KG1 (cell line): ENCODE results near the gene CHRNA9.
"Not testable (repeated sequence)": the region's sequence is repeated elsewhere in the genome, so short reads cannot be mapped to it uniquely, and the experiment has no call there.

Source experiments
- DNase-seq: peaks from one replicate; lab custom pipeline; 2025; lab: John Stamatoyannopoulos, UW

Gene CHRNA9

DNA sequence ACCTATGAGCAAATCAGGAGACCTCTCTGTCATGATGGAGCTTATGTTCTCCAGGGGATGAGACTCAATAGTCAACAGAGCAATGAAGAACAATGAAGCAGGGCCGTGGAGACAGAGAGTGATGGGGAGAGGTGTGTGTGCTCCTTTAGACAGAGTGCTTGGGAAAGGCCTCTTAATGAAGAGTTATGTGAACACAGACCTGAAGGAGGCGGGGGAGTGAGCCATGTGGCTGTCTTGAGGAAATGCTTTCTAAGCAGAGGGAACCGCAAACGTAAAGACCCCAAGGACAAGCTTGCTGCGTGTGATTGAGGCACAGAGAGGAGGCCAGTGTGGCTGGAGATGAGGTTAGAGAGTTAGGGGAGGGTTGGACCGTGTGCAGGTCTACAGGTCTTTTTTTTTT, 53.1 kb downstream of the CHRNA9 start:
- DNase-seq, result no peak

DNA sequence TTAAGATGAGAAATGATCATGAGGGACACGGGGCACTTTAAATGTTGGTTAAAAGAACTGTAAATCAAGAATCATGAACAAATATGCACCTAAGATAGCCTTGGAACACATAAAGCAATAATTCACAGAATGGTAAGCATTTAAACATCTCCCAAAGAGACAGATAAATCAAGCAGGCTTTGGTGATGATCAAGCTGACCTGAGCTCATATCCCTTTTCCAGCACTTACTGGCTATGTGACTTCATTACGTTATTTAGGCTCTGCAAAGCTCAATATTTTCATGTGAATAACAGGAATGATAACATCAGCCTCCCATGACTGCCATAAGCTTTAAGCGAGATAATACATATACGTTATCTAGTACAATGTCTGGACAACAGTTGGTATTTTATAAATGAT, 54.9 kb downstream of the CHRNA9 start:
- no peak for DNase-seq

DNA sequence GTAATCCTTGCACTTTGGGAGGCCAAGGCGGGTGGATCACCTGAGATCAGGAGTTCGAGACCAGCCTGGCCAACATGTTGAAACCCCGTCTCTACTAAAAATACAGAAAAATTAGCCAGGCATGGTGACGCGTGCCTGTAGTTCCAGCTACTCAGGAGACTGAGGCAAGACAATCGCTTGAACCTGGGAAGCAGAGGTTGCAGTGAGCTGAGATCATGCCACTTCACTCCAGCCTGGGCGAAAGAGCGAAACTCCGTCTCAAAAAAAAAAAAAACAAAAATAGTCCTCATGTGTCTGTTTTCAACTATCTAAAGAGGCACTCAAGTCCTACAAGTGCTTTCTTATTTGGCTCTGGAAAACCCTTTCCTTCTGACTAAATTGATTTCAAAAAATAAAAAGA, 57.1 kb downstream of the CHRNA9 start:
- DNase-seq, result not testable (repeated sequence)

DNA sequence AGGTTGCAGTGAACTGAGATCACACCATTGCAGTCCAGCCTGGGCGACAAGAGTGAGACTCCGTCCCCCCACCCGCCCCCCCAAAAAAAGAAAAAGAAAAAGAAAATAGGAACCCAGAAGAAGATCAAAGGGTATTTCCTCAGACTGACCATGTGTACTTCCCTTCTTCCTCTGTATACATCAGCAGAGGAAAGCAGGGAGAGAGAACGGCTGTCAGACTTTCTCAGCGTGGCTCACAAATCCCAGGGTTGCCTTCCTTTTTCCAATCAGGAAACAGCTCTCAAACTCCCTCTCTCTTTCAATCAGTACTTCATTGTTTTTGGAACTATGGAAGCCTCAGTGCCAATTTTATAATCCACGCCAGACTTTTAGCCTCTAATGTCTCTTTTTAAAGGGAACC, 59.1 kb downstream of the CHRNA9 start:
- no peak for DNase-seq

DNA sequence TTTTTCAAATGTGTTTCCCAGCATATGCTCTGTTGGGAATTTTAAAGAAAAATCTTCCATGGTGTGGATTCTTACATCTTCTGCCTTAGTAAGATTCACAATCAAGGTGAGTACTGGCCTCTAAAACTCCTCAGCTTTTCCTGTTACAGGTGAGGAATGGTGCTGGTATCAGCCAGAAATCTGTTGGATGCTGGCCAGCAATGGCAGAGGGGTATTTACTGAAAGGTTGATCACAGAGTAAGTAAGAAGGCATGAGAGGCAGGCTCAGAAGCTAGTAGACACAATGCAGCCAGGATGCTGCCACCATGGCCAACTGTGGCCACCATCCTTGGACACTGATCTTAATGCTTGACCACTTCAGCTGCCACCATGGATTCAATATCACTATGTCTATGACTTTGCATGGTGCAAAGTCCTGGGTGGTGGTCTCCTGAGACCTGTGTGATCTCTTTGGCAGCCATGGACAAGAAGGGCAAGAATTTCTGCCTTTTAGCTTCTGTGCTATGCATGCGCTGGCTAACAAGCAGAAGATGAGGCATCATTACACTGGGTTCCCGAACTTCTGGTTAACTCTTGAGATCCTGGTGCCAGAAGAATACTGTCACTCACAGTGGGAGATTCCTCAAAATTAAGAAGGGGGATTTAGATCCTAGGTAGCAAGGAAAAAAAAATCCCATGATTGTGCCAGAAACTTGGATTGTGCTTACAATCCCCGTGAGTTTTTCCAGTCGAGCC, 60.2 kb downstream of the CHRNA9 start:
- DNase-seq, result no peak

DNA sequence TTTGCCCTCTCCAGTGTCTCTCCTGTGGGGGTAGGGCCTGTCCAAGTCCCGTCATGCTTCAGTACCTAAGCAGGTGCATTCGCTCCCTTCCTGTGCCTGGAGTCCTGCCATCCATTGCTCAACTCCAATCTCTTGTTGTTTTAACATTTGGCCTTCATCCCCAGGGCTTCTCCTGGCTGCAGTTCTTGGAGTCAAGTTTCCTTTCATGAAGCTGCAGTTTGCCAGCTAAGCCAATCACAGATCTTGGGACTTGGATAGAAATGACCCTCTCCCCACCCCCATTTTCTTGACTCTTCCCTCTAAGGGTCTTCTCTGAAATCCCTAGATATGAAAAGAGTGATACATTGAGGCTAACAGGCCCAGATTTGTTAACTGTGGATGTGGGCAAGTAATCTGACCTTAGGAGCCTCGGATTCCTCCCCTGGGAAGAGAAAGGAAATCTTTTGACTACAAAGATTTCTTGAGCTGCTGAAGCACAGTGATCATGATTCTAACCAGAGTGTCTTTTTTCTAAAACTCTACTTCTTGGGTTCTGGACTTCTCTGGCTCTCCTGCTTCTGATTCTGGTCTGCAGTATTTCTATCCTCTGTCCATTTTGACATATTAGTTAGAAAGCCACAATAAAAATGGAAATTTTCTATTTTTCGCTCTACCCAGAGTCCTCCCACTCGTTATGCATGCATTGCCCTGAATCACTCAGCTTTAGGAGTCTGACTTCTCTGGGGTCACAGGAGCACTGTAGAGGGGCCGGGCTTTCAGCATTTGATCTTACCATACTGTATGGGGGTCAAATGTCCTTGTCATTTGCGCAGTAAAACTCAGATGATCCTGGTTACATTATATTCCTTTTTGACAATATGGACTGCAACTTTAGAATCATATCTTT, 61.0 kb downstream of the CHRNA9 start:
- DNase-seq, result no peak

DNA sequence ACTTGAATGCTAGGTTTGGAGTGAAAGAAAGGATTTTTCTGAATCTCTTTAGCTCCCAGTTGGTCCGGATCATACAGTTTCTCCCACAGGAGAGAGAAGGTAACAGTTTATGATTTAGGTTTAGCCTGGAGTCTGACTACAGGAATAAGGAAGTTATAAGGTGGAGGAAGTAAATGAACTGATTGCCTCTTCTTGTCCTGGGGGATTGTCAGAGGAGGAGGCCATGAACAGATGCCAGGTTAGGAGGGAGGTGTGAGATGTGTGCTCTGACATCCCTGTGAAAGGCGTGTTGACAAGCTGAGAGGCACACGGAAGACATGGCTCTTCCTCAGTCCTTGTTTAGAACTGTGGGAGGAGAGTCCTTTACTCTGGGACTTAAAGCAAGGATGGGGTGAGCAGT, 64.4 kb downstream of the CHRNA9 start:
- no peak for DNase-seq

DNA sequence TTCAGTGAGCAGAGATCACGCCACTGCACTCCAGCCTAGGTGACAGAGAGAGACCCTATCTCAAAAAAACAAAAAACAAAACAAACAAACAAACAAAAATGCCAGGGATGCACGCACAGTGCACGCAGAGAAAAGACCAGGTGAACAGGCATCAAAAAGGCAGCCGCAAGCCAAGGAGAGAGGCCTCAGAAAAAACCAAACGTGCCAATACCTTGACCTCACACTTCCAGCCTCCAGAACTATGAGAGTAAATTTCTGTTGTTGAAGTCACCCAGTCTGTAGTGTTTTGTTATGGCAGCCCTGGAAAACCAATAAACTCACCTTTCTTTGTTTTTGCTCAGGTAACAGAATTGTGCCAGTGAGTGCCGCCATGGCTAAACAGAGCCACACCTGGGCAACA, 66.0 kb downstream of the CHRNA9 start:
- DNase-seq, result no peak

DNA sequence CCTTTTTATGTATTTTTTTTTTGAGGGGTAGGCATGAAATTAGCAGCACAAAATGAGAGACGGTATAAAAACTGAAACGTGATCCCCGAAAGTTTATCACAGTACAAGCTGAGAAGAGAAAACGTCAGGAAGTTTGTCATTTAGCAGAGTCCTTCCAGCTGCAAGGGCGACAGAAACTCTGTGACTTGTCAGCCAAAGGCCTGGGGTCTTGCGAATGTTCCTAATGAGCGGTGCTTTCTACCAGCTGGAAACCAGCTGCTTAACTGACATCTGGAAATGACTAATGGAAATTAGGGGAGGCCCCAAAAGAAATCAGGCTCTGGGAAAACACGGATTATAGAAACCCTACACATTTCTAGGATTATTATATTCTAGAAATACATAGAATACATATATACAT, 66.5 kb downstream of the CHRNA9 start:
- no peak for DNase-seq

DNA sequence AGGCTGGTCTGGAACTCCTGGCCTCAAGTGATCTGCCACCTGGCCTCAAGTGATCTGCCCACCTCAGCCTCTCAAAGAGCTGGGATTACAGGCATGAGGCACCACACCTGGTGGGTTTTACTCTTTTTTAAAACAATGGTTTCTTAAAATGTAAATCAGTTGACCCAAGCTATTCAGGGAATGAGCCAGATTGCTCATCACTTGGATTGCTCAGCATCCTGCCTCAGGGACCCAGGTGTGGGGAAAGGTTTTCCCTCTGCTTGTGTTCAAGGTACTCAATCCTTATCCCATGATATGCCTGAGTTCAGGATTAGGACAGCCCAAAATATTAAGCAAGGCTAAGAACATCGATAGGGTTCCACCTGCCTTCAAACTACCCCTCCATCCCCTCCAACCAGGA, 67.4 kb downstream of the CHRNA9 start:
- no peak for DNase-seq

DNA sequence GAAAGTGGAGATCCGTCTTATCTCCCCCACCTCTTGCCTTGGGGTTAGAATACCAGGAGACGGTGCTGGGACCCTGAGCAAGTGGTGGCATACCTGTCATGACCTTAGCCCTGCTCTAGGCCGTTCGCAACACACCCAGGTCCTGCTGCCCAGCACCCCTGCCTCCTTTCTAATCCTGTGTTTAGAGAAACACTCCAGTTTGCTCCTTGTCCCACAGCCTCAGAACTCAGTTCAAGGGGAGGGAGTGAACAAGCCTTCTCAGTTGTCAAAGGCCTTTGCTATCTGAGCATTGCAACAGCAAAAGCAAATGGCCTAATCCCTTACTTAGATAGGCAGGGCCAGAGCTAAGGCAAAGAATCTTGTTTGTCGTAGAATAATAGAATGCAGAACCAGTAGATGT, 67.9 kb downstream of the CHRNA9 start:
- no peak for DNase-seq
